H9 (cell line): Measurements from ENCODE around the gene FAM3B. TPM values are rescaled to one million over a fixed set of nuclear protein-coding genes. Genes with fewer than 3 reads are reported as not detected.

Experiments used
- DNase-seq: peaks from one replicate; pipeline ENCODE4 v3.0.0-alpha.2; 2017
- H2AFZ ChIP-seq: one replicate; pipeline ENCODE4 v1.6.1; 2013; ENCODE audit warnings: mild to moderate bottlenecking, low read length, control low read depth, moderate library complexity
- H2AK5ac ChIP-seq: 2 replicates; pipeline ENCODE4 v1.6.1; 2013; ENCODE audit warnings: low read length, control low read depth, mixed read lengths; ENCODE audit not compliant: insufficient read length
- H2BK120ac ChIP-seq: one replicate; pipeline ENCODE4 v1.6.1; 2013; ENCODE audit warnings: low read depth, mild to moderate bottlenecking, low read length, control low read depth, inconsistent platforms; ENCODE audit not compliant: poor library complexity, severe bottlenecking
- H2BK12ac ChIP-seq: 2 replicates; pipeline ENCODE4 v1.6.1; 2013; ENCODE audit warnings: low read length, control low read depth, mixed read lengths, low read depth; ENCODE audit not compliant: insufficient read length
- H2BK15ac ChIP-seq: 2 replicates; pipeline ENCODE4 v1.6.1; 2013; ENCODE audit warnings: low read depth, low read length, control low read depth
- H2BK20ac ChIP-seq: one replicate; pipeline ENCODE4 v1.6.1; 2013; ENCODE audit warnings: low read depth, mild to moderate bottlenecking, low read length, control low read depth, inconsistent platforms; ENCODE audit not compliant: poor library complexity, severe bottlenecking
- H2BK5ac ChIP-seq: 2 replicates; pipeline ENCODE4 v1.6.1; 2013; ENCODE audit warnings: low read length, control low read depth, mixed read lengths; ENCODE audit not compliant: insufficient read length
- H3K14ac ChIP-seq: 2 replicates; pipeline ENCODE4 v1.6.1; 2013; ENCODE audit warnings: low read length, control low read depth; ENCODE audit not compliant: insufficient read depth
- H3K18ac ChIP-seq: 2 replicates; pipeline ENCODE4 v1.6.1; 2013; ENCODE audit warnings: low read depth, mild to moderate bottlenecking, mixed read lengths, low read length, control low read depth; ENCODE audit not compliant: insufficient read length
- H3K23ac ChIP-seq: 2 replicates; pipeline ENCODE4 v1.6.1; 2013; ENCODE audit warnings: low read length, control low read depth, mixed read lengths, low read depth; ENCODE audit not compliant: insufficient read length
- H3K23me2 ChIP-seq: 2 replicates; pipeline ENCODE4 v1.6.1; 2013; ENCODE audit warnings: low read depth, mild to moderate bottlenecking, mixed read lengths, low read length, control low read depth; ENCODE audit not compliant: insufficient read length, poor library complexity, severe bottlenecking
- H3K27ac ChIP-seq: 2 replicates; pipeline ENCODE4 v1.5.1; 2013; ENCODE audit warnings: low read length, control low read depth, mixed read lengths, low read depth; ENCODE audit not compliant: insufficient read length
- H3K27me3 ChIP-seq: 2 replicates; pipeline ENCODE4 v1.6.1; 2013; ENCODE audit warnings: low read length, control low read depth, inconsistent platforms; ENCODE audit not compliant: insufficient read depth
- H3K4ac ChIP-seq: 2 replicates; pipeline ENCODE4 v1.6.1; 2013; ENCODE audit warnings: low read depth, mild to moderate bottlenecking, control low read depth, inconsistent platforms, low read length, moderate library complexity
- H3K4me1 ChIP-seq: 2 replicates; pipeline ENCODE4 v1.6.1; 2013; ENCODE audit warnings: low read length, control low read depth, inconsistent platforms; ENCODE audit not compliant: insufficient read depth
- H3K4me2 ChIP-seq: 2 replicates; pipeline ENCODE4 v1.6.1; 2013; ENCODE audit warnings: low read length, control low read depth, mixed read lengths; ENCODE audit not compliant: insufficient read length, insufficient read depth
- H3K56ac ChIP-seq: 2 replicates; pipeline ENCODE4 v1.6.1; 2013; ENCODE audit warnings: low read depth, mild to moderate bottlenecking, mixed read lengths, low read length, control low read depth; ENCODE audit not compliant: insufficient read length
- H3K79me1 ChIP-seq: 2 replicates; pipeline ENCODE4 v1.6.1; 2013; ENCODE audit warnings: low read depth, mild to moderate bottlenecking, moderate library complexity, low read length, control low read depth, inconsistent platforms; ENCODE audit not compliant: insufficient read depth, poor library complexity, severe bottlenecking
- H3K79me2 ChIP-seq: 2 replicates; pipeline ENCODE4 v1.6.1; 2013; ENCODE audit warnings: low read length, control low read depth, inconsistent platforms; ENCODE audit not compliant: insufficient read depth
- H3K9ac ChIP-seq: 2 replicates; pipeline ENCODE4 v1.6.1; 2013; ENCODE audit warnings: low read length, control low read depth, mixed read lengths; ENCODE audit not compliant: insufficient read length; ENCODE audit errors: extremely low read depth
- H3K9me3 ChIP-seq: one replicate; pipeline ENCODE4 v1.6.1; 2013; ENCODE audit warnings: low read depth, low read length, inconsistent platforms; ENCODE audit not compliant: control insufficient read depth
- H3T11ph ChIP-seq: one replicate; pipeline ENCODE4 v1.6.1; 2013; ENCODE audit warnings: mild to moderate bottlenecking, low read length, control low read depth, inconsistent platforms
- H4K20me1 ChIP-seq: one replicate; pipeline ENCODE4 v1.6.1; 2013; ENCODE audit not compliant: control insufficient read depth, insufficient read length, insufficient read depth
- H4K5ac ChIP-seq: 2 replicates; pipeline ENCODE4 v1.6.1; 2013; ENCODE audit warnings: low read depth, mild to moderate bottlenecking, mixed read lengths, low read length, control low read depth; ENCODE audit not compliant: insufficient read length
- H4K8ac ChIP-seq: replicated peaks from 2 replicates; pipeline ENCODE4 v1.6.1; 2013; ENCODE audit warnings: low read length, control low read depth, mixed read lengths, low read depth; ENCODE audit not compliant: insufficient read length
- H4K91ac ChIP-seq: 2 replicates; pipeline ENCODE4 v1.6.1; 2013; ENCODE audit warnings: low read depth, mild to moderate bottlenecking, moderate library complexity, mixed read lengths, low read length, control low read depth; ENCODE audit not compliant: insufficient read length
- H3K27ac Mint-ChIP-seq, 3 experiments: 2 replicates in 2 of 3; 3 replicates in 1 of 3; pipeline ENCODE4 v1.8.0; 2020 to 2021; ENCODE audit warnings: mixed read lengths in 3 of 3, mild to moderate bottlenecking in 1 of 3, moderate library complexity in 1 of 3
- H3K27me3 Mint-ChIP-seq: 2 replicates; pipeline ENCODE4 v1.8.0; 2021; ENCODE audit warnings: low read depth, mild to moderate bottlenecking, moderate library complexity, mixed read lengths
- H3K36me3 Mint-ChIP-seq, 3 experiments: 2 replicates in 2 of 3; 3 replicates in 1 of 3; pipeline ENCODE4 v1.8.0; 2020 to 2021; ENCODE audit warnings: low read depth in 3 of 3, mixed read lengths in 3 of 3; ENCODE audit not compliant: insufficient read depth in 1 of 3
- H3K4me1 Mint-ChIP-seq, 2 experiments: 2 replicates each; pipeline ENCODE4 v1.8.0; 2020; ENCODE audit warnings: mixed read lengths in 2 of 2
- H3K4me3 Mint-ChIP-seq, 2 experiments: 2 replicates in 1 of 2; 3 replicates in 1 of 2; pipeline ENCODE4 v1.8.0; 2020 to 2021; ENCODE audit warnings: mild to moderate bottlenecking in 2 of 2, mixed read lengths in 2 of 2, moderate library complexity in 1 of 2
- H3K9me3 Mint-ChIP-seq, 2 experiments: 2 replicates in 1 of 2; 3 replicates in 1 of 2; pipeline ENCODE4 v1.8.0; 2020; ENCODE audit warnings: mild to moderate bottlenecking in 2 of 2, mixed read lengths in 2 of 2, moderate library complexity in 1 of 2
- CTCF ChIP-seq: fragments of 200-600 bp; sonication (generic); conservative IDR thresholded peaks from 3 replicates; pipeline ENCODE4 v1.8.0; 2021; ENCODE audit warnings: antibody characterized with exemption, mild to moderate bottlenecking
- WGBS: extraction: QIAGEN DNeasy Blood & Tissue Kit; methylation state at CpG from one replicate; pipeline ENCODE4 v1.1.7; 2013; ENCODE audit warnings: missing lambda C conversion rate, low lambda C conversion rate, mixed read lengths; ENCODE audit not compliant: insufficient read length; ENCODE audit errors: extremely low coverage; 5-methylcytosine and 5-hydroxymethylcytosine counted together
- total RNA-seq: library from RNA; stranded (reverse); gene quantifications from 2 replicates; pipeline ENCODE4 v1.2.1, GENCODE V29; 2021

Gene FAM3B
- total RNA-seq, 1 experiment from 2014 or later: 5.0 TPM

DNA sequence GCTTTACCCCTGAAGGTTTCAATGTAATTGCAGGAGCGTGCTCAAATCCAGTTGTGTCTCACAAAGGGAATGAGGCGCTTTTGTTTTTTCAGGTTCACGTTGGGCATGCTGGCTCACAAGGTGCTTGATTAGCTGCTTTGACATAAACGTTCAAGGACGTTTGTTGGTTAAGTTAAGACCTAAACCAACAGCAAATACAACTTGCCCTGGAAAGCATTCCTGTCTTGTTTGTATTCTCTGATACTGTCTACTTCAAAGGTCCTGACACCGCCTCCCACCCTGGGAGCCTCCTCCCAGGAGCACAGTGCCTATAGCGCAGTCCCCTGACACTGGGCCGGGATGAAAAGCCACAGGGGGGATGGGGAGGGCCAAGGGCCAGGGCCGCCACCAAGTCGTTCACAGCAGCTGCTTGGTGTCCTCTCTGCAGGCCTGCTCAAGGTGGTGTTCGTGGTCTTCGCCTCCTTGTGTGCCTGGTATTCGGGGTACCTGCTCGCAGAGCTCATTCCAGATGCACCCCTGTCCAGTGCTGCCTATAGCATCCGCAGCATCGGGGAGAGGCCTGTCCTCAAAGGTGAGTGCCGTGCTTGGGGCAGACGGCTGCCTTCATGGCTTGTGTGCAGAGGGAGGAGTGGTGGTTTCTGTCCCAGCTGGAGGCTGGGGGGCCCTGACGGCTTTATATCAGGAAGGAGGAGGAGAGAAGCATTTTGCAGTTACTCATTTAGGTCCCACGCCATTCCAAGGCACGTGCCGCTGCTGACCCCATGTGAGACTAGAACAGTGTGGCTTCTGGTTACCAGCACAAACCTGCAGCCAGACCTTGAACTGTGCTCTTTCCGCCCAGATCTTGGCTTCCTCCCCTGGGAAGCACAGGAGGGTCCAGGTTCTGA, 6.1 kb downstream of the FAM3B start:
- no peak overlapping the region for H2BK12ac ChIP-seq
- no peak overlapping the region for H3K4me2 ChIP-seq
- no peak overlapping the region for H3K9ac ChIP-seq
- no peak for DNase-seq
- no peak overlapping the region for H2AK5ac ChIP-seq
- no peak overlapping the region for H3K23ac ChIP-seq
- H3K4me1 Mint-ChIP-seq: peaks cover 6 to 13% of the 10 kb centered on the region in 2 experiments
- H2BK120ac ChIP-seq: no peak overlapping the region
- no peaks in the 10 kb centered on the region for H3K9me3 ChIP-seq
- no peaks in the 10 kb centered on the region for H3K27me3 ChIP-seq
- H3K23me2 ChIP-seq: no peaks in the 10 kb centered on the region
- TF ChIP-seq CTCF: no peak
- H4K5ac ChIP-seq: no peak overlapping the region
- WGBS: no CpG with 5 or more reads among the region's 23 CpGs
- H3K79me1 ChIP-seq: no peaks in the 10 kb centered on the region
- no peak overlapping the region for H3K56ac ChIP-seq
- no peaks in the 10 kb centered on the region for H3K79me2 ChIP-seq
- H4K91ac ChIP-seq: no peak overlapping the region
- no peaks in the 10 kb centered on the region for H4K20me1 ChIP-seq
- H3T11ph ChIP-seq: no peak overlapping the region
- H2AFZ ChIP-seq: no peak overlapping the region
- no peak overlapping the region for H4K8ac ChIP-seq
- no peak overlapping the region for H3K27ac ChIP-seq
- H3K14ac ChIP-seq: no peak overlapping the region
- H3K36me3 Mint-ChIP-seq: no peaks in the 10 kb centered on the region; a peak in 1 of 7 replicates
- no peak overlapping the region for H3K4me3 Mint-ChIP-seq
- peaks cover 3% of the 10 kb centered on the region for H3K27me3 Mint-ChIP-seq
- no peak overlapping the region for H3K18ac ChIP-seq
- H2BK15ac ChIP-seq: no peak overlapping the region
- H2BK20ac ChIP-seq: no peak overlapping the region
- no peak overlapping the region for H3K27ac Mint-ChIP-seq
- no peaks in the 10 kb centered on the region for H3K4me1 ChIP-seq
- H2BK5ac ChIP-seq: no peak overlapping the region
- no peaks in the 10 kb centered on the region for H3K9me3 Mint-ChIP-seq
- no peak overlapping the region for H3K4ac ChIP-seq
